ENCODE results near the gene TECPR1. TPM values are rescaled to one million over a fixed set of nuclear protein-coding genes. Genes with fewer than 3 reads are reported as not detected.
A peak's percentile ranks its signal among the peaks of the same experiment; 100 is the strongest.

TECPR1 gene
- total and polyA plus RNA-seq, 2 of the 8 experiments (the other 6 are each of a cell fraction or from before 2014, with no cell fraction given) = 1.3 to 11.1 TPM

DNA sequence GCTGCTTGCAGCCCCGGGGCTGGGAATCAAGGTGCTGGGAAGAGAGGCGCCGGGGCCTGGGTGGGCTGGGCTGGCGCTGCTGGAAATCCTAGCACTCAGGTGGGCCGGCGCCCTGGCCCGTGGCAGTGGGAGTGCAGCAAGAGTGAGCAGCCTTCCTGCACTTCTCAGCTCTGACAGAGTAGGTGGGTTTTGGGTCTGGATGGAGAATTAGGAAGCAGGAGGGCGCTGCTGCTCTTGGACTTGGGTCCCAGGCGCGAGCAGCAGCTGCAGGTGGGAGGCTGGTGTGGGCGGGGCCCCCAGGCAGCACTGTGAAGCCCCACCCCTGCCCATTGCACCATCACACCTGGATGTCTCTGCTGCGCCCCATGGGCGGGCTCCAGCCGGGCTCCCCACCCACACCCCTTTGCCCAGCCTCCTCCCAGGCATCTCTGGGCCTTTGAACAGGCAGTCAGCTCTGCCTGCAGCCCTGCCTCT lies 35.5 kb upstream of the TECPR1 start:
- H4K5ac ChIP-seq (ENCODE audit: insufficient read length, low read depth, low read length) = no peak overlapping the region
- ChIA-PET CTCF (ENCODE audit: partially characterized antibody) (interaction anchor here (0.7 to 1.7 kb wide), 8 partner anchors 12 to 138 kb away, joined by 3 to 5 read pairs (median 3); partner anchors contain the start of gene BAIAP2L1), POLR2A (ENCODE audit: partially characterized antibody) (interaction anchor here (1.0 to 2.0 kb wide), 5 partner anchors 9 to 123 kb away, joined by 3 to 8 read pairs (median 4); partner anchors contain the start of gene BAIAP2L1)
- H2BK120ac ChIP-seq (replicated peaks; ENCODE audit: low read depth, low read length) = no peak overlapping the region
- H3K14ac ChIP-seq (ENCODE audit: insufficient read length) = no peak overlapping the region
- peak; percentile 68 to 75 for DNase-seq (ENCODE audit: low read depth in 1 of 2, low spot score in 2 of 2)
- peak overlapping the region in 1 of 2 experiments; percentile 48; a peak in 2 of 4 replicates for H3K4me2 ChIP-seq (ENCODE audit: insufficient read depth in 1 of 2, low read depth in 2 of 2, low read length in 2 of 2)
- no peak overlapping the region for H2AFZ ChIP-seq (ENCODE audit: low read length)
- no peak overlapping the region for H2BK15ac ChIP-seq (ENCODE audit: low read length)
- TF ChIP-seq RAD21 (IDR thresholded peaks at IDR 0.05 in 1 of 2, conservative IDR thresholded peaks at IDR 0.05 in 1 of 2; ENCODE audit: low read depth in 2 of 2, low read length in 2 of 2) (peak; percentile 18 to 38; a peak in 3 of 4 replicates), CEBPB (IDR thresholded peaks at IDR 0.05; ENCODE audit: low read depth, low read length) (peak; percentile 67), SP4 (IDR thresholded peaks at IDR 0.05; ENCODE audit: low read length) (0 out of 2 replicates have a peak, but pooled peaks have one; percentile 42), NANOG (IDR thresholded peaks at IDR 0.05; ENCODE audit: insufficient read depth, low read depth, low read length, poor library complexity, severe bottlenecking) (no peak), CTCF (IDR thresholded peaks at IDR 0.05; ENCODE audit: control extremely low read depth in 1 of 3, insufficient read depth in 1 of 3, low read depth in 1 of 3, low read length in 3 of 3) (peak in 1 of 3 experiments; percentile 15; a peak in 1 of 4 replicates)
- H3K27ac ChIP-seq (ENCODE audit: low read depth, low read length) = no peak overlapping the region
- H3K27me3 ChIP-seq (replicated peaks in 1 of 4; ENCODE audit: control insufficient read depth in 3 of 4, extremely low read depth in 1 of 4, insufficient read depth in 3 of 4, low read length in 3 of 4) = no peaks in the 10 kb centered on the region
- no peak overlapping the region for H3K9ac ChIP-seq (replicated peaks in 1 of 4; ENCODE audit: extremely low read depth in 1 of 4, low read depth in 3 of 4, low read length in 3 of 4)
- no peak overlapping the region for H3K23ac ChIP-seq (ENCODE audit: insufficient read length)
- H3K23me2 ChIP-seq (ENCODE audit: low read depth, low read length) = 0 out of 2 replicates have a peak, but pooled peaks cover 1% of the 10 kb centered on the region
- peaks cover 5 to 56% of the 10 kb centered on the region in 2 experiments for H3K79me2 ChIP-seq (ENCODE audit: control insufficient read depth in 1 of 2, insufficient read depth in 2 of 2, low read length in 2 of 2)
- no peak for FAIRE-seq
- H3K4me3 ChIP-seq (ENCODE audit: extremely low read depth in 1 of 4, insufficient read depth in 2 of 4, low read depth in 3 of 4, low read length in 4 of 4) = no peak overlapping the region
- no peak overlapping the region for H2BK12ac ChIP-seq (ENCODE audit: low read depth, low read length)
- 49% methylated on average over 14 of the region's 14 CpGs; no CpG with 5 or more reads in 1 of the 2 experiments for WGBS, 2 experiments (ENCODE audit: extremely low coverage in 1 of 2, insufficient coverage in 1 of 2, insufficient read length in 1 of 2, insufficient replicate concordance in 2 of 2, low coverage in 1 of 2, low lambda C conversion rate in 2 of 2, missing lambda C conversion rate in 1 of 2)
- H3K36me3 ChIP-seq (ENCODE audit: control insufficient read depth in 2 of 4, insufficient read depth in 4 of 4, low read length in 3 of 4) = peaks cover 4 to 8% (median 5%) of the 10 kb centered on the region in 4 experiments; a peak in 6 of 8 replicates
- no peak overlapping the region for H3K56ac ChIP-seq (replicated peaks; ENCODE audit: insufficient read length, low read depth, low read length)
- H3K79me1 ChIP-seq (ENCODE audit: low read depth, low read length) = peaks cover 13% of the 10 kb centered on the region
- H4K91ac ChIP-seq (replicated peaks; ENCODE audit: insufficient read length, low read length) = no peak overlapping the region
- H3K4me1 ChIP-seq (replicated peaks in 1 of 4; ENCODE audit: control insufficient read depth in 3 of 4, insufficient read depth in 4 of 4, low read length in 3 of 4) = peaks cover 3 to 24% (median 15%) of the 10 kb centered on the region in 4 experiments
- H2BK5ac ChIP-seq (ENCODE audit: low read depth, low read length) = peak overlapping the region; percentile 52; the same call in 1 of the 2 replicates
- no peak overlapping the region for H2AK5ac ChIP-seq (ENCODE audit: low read depth, low read length)
- no peak overlapping the region; the same call in 1 of the 2 replicates for H3K18ac ChIP-seq (ENCODE audit: extremely low read depth, low read length)
- no peak overlapping the region for H4K8ac ChIP-seq (ENCODE audit: extremely low read depth, insufficient read depth, low read length)
- H3K9me3 ChIP-seq (ENCODE audit: insufficient read depth in 2 of 2, low read depth in 1 of 2, low read length in 1 of 2) = no peaks in the 10 kb centered on the region
- H2BK20ac ChIP-seq (ENCODE audit: low read length) = no peak overlapping the region
- no peak overlapping the region for H3K4ac ChIP-seq (replicated peaks; ENCODE audit: insufficient read length, low read depth, low read length)
- H4K20me1 ChIP-seq (replicated peaks in 1 of 2; ENCODE audit: control insufficient read depth in 1 of 2, insufficient read depth in 2 of 2, low read length in 2 of 2) = peaks cover 44 to 51% of the 10 kb centered on the region in 2 experiments
